GM23248 (cell line): Measurements from ENCODE around the gene MEI1.

ENCODE experiments used
- EZH2 ChIP-seq: fragments of 200-600 bp; sonication (generic); IDR thresholded peaks from 2 replicates; pipeline ENCODE4 v1.6.1; 2018; ENCODE audit warnings: antibody characterized with exemption, mild to moderate bottlenecking; ENCODE audit not compliant: insufficient read depth, poor library complexity, severe bottlenecking
- EZH2phosphoT487 ChIP-seq: fragments of 200-600 bp; sonication (generic); IDR thresholded peaks from 2 replicates; pipeline ENCODE4 v1.6.1; 2018; ENCODE audit warnings: antibody characterized with exemption, moderate library complexity, mild to moderate bottlenecking, low read depth; ENCODE audit not compliant: insufficient read depth

DNA sequence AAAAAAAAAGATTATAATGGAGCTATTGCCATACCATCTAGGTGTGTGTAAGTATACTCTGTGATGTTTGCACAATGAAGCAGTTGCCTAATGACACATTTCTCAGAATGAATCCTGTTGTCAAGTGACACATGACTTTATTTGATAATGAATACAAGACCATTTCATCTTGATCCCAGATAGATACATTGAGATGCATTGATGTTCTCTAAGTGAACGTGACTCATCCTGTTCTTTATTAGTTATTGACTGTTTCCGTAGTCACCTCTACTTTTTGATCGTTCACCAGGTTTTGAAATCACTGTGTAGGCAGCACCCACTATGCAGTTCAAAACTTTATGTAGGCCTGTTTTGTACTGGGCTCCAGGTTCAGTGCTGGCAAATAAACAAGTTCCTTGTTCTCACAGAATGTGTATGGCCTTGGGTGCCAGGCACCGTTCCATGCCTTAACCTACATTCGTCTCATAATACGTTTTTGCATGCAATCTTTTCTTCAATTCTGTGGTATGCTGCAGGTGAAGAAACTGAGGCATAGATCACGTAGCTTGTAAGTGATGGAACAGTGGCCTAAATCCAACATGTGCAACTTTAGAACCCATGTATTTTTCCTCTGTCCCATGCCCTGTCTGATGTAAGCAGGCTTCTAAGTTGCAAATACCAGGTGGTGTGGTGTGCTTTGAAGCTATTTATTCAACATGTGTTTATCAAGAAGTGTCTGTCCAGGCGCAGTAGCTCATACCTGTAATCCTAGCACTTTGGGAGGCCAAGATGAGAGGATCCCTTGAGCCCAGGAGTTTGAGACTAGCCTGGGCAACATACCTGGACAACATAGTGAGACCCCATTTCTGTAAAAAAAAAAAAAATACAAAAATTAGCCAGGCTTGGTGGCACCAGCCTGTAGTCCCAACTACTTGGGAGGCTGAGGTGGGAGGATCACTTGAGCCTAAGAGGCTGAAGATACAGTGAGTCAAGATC, 144.0 kb downstream of the MEI1 start:
- TF ChIP-seq EZH2phosphoT487 (no peak), EZH2 (no peak)
